Sigmoid colon (tissue), 4 donors: Measurements from ENCODE around the gene PDXDC1.
"Not testable (repeated sequence)": the region's sequence is repeated elsewhere in the genome, so short reads cannot be mapped to it uniquely, and the experiment has no call there.

Experiments
- POLR2AphosphoS5 ChIP-seq, 4 donors: sonication (generic); formaldehyde crosslinking; IDR thresholded peaks; one replicate each; pipeline ENCODE4 v1.6.1; 2017; ENCODE audit warnings: antibody characterized with exemption in 4 of 4
- TF ChIP-seq, protein P1 (sequence below), 4 experiments: fragments of 450-650 bp in 3 of 4; fragments of 200-600 bp in 1 of 4; IDR thresholded peaks; one replicate each; pipeline ENCODE4 v1.5.1; 2016 to 2019; ENCODE audit warnings: antibody characterized with exemption in 4 of 4, mild to moderate bottlenecking in 3 of 4, moderate library complexity in 2 of 4

DNA sequence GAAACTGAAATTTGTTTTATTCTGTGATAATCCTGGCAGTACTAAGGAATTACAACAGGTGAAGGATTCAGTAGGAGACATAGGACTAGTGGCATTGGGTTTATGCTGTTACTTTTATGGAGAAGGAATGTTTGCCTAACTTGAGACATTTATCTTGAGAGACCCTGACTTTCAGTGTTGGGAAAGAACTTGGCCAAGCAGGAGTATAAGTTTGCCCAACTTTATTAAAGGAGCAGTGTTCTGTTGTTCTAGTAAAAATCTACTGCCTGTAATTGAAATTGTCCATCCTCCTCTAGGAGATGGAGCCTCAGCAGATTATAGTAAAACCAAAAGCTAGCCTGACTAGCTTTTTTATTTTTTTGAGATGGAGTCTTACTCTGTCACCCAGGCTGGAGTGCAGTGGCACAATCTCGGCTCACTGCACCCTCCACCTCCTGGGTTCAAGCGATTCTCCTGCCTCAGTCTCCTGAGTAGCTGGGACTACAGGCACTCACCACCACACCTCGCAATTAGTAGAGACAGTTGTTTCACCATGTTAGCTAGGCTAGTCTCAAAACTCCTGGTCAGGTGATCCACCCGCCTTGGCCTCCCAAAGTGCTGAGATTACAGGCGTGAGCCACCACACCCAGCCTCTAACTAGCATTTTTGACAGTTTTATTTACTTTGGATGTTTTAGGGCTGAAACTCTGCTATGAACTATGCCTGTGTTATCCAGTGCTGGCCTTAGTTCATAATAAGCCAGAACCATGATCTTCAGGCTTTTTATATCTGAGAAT, 30.7 kb downstream of the PDXDC1 start:
- TF ChIP-seq, protein P1, sequence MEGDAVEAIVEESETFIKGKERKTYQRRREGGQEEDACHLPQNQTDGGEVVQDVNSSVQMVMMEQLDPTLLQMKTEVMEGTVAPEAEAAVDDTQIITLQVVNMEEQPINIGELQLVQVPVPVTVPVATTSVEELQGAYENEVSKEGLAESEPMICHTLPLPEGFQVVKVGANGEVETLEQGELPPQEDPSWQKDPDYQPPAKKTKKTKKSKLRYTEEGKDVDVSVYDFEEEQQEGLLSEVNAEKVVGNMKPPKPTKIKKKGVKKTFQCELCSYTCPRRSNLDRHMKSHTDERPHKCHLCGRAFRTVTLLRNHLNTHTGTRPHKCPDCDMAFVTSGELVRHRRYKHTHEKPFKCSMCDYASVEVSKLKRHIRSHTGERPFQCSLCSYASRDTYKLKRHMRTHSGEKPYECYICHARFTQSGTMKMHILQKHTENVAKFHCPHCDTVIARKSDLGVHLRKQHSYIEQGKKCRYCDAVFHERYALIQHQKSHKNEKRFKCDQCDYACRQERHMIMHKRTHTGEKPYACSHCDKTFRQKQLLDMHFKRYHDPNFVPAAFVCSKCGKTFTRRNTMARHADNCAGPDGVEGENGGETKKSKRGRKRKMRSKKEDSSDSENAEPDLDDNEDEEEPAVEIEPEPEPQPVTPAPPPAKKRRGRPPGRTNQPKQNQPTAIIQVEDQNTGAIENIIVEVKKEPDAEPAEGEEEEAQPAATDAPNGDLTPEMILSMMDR (IDR thresholded peaks at IDR 0.05): not testable (repeated sequence)
- TF ChIP-seq POLR2AphosphoS5 (IDR thresholded peaks at IDR 0.05): not testable (repeated sequence)
